HG03108 (cell line): ENCODE results near the gene PIP5KL1.

Experiments used
- ATAC-seq: cut with Tn5 transposase; IDR thresholded peaks from one replicate; pipeline ENCODE4 v1.9.1; 2021; ENCODE audit warnings: moderate library complexity; ENCODE audit not compliant: unreplicated experiment

PIP5KL1 gene

DNA sequence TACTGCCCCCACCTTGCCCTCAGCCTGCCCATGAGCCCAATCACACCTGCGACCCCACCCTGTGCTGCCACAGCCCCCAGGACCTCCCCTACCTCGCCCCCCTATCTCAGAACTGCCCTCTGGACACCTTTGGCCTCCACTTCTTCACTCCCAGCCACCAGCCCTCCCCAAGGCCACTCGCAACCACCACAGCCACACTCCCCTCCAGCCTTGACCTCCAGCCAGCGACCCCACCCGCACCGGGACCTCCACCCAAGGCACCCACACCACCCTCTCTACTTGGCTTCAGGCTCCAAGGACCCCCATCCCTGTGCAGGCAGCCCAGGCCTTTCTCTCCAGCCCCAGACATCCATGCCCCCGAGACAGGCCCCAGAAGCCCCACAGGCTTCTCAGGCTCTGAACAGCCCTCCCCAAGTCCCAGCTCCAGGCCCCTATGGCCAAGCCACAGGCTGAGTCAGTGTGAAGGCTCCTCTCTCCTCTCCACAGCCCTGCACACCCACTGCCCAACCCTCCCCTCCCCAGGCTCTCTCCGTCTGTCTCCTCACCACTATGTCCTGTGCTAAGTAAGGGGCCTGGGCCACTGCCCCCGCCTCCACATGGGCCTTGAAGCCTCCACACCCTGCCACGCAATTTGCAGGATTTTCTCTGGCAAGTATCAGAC is 55.1 kb downstream of the PIP5KL1 start:
- no peak for ATAC-seq

- ATAC-seq, result no peak
Measured at GRCh38 chr9:127874301-127875221, 56.0 kb downstream of the PIP5KL1 start.

GRCh38 chr9:127873886-127874285 is 56.7 kb downstream of the PIP5KL1 start:
- ATAC-seq, result no peak

- no peak for ATAC-seq
Measured at GRCh38 chr9:127873223-127873691, 57.3 kb downstream of the PIP5KL1 start.

GRCh38 chr9:127872369-127873222 is 58.0 kb downstream of the PIP5KL1 start:
- no peak for ATAC-seq

DNA sequence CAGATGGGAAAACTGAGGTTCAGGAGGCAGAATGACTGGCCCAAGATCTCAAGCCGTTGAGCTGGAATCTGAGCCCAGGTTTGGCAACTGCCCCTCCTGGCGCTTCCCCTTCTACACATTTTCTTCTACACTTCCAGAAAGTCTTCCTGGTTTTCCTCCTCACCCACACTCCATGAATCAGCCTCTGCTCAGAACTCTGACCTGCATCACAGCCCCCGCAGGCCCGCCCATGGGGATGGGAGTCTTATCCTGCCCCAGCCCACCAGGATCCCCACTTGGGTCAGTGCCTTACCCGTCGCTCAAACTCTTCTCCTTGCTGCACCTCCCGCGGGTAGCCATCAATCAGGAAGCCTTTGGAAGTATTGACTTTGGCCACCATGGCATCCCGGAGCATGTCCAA is 59.0 kb downstream of the PIP5KL1 start:
- ATAC-seq, result no peak

GRCh38 chr9:127870887-127871286 is 59.7 kb downstream of the PIP5KL1 start:
- ATAC-seq, result no peak
